H1 (cell line): ENCODE measurements around the gene MRPL55. TPM values are rescaled to one million over a fixed set of nuclear protein-coding genes. Genes with fewer than 3 reads are reported as not detected.

Experiments used
- BACH1 ChIP-seq: IDR thresholded peaks from 2 replicates; pipeline ENCODE4 v1.6.1; 2012; ENCODE audit warnings: low read length, improper control_type of control experiment
- CBX8 ChIP-seq: fragments of 300-800, 300-1000 bp; sonication (generic); IDR thresholded peaks from 2 replicates; pipeline ENCODE4 v1.7.1; 2016; ENCODE audit warnings: low read depth, low read length, borderline replicate concordance
- CEBPB ChIP-seq: IDR thresholded peaks from 2 replicates; pipeline ENCODE4 v1.6.1; 2012; ENCODE audit warnings: low read depth, low read length
- CHD2 ChIP-seq: IDR thresholded peaks from 2 replicates; pipeline ENCODE4 v1.6.1; 2012; ENCODE audit warnings: low read length, improper control_type of control experiment
- CHD7 ChIP-seq: fragments of 300-600 bp; sonication (generic); IDR thresholded peaks from 2 replicates; pipeline ENCODE4 v1.7.1; 2012; ENCODE audit warnings: low read length, moderate library complexity, mild to moderate bottlenecking, inconsistent platforms; ENCODE audit not compliant: insufficient replicate concordance
- CTCF ChIP-seq, 3 experiments: IDR thresholded peaks; 1 replicate in 2 of 3; 2 replicates in 1 of 3; pipeline versions ENCODE4 v1.5.1 to v1.6.1; 2011; ENCODE audit warnings: low read length in 3 of 3, mild to moderate bottlenecking in 3 of 3, inconsistent platforms in 2 of 3, low read depth in 1 of 3, moderate library complexity in 1 of 3; ENCODE audit not compliant: insufficient read depth in 1 of 3; ENCODE audit errors: control extremely low read depth in 1 of 3
- KDM4A ChIP-seq: IDR thresholded peaks from one replicate; pipeline ENCODE4 v1.7.1; 2012; ENCODE audit warnings: low read depth, mild to moderate bottlenecking, moderate library complexity, low read length, inconsistent platforms; ENCODE audit not compliant: severe bottlenecking
- KDM5A ChIP-seq: fragments of 200-600 bp; IDR thresholded peaks from 2 replicates; pipeline ENCODE4 v1.7.1; 2012; ENCODE audit warnings: mild to moderate bottlenecking, low read length, inconsistent platforms, mixed read lengths
- RNF2 ChIP-seq: fragments of 200-900, 300-1000 bp; sonication (generic); IDR thresholded peaks from 2 replicates; pipeline ENCODE4 v1.7.1; 2016; ENCODE audit warnings: borderline replicate concordance, low read depth, mild to moderate bottlenecking, antibody characterized with exemption, low read length; ENCODE audit not compliant: poor library complexity, severe bottlenecking; ENCODE audit errors: missing control alignments
- polyA plus RNA-seq, 7 experiments: library from polyadenylated mRNA; depleted of rRNA in 3 of 7; stranded (reverse) in 5 of 7; unstranded in 2 of 7; fragments of >200 nt in 5 of 7; fragments of 200-250 nt in 2 of 7; gene quantifications; 1 replicate in 5 of 7; 2 replicates in 1 of 7; 4 replicates in 1 of 7; pipeline versions ENCODE4 v1.2.1 to v1.2.3, GENCODE V29; 2011 to 2013; ENCODE audit warnings: missing spikeins in 2 of 7, mixed read lengths in 2 of 7
- total RNA-seq: library from RNA; stranded (reverse); fragmentation: NEBNext Ultra II Directional; extraction: Animal tissue kit (Norgen Biotek cat#: 25700); gene quantifications from 2 replicates; pipeline ENCODE4 v1.2.1, GENCODE V29; 2021

The MRPL55 gene
- total and polyA plus RNA-seq, 2 of the 8 experiments (the other 6 are each of a cell fraction or from before 2014, with no cell fraction given) = 59.0 to 244 TPM

GRCh38 chr1:228112167-228112566 lies 3.1 kb upstream of the MRPL55 start (continued):
- no peak for TF ChIP-seq CHD7
- no peak for TF ChIP-seq RNF2
- TF ChIP-seq CEBPB = no peak
- no peak for TF ChIP-seq KDM4A
- no peak for TF ChIP-seq CHD2
- TF ChIP-seq CBX8 = no peak
- no peak for TF ChIP-seq KDM5A
- no peak for TF ChIP-seq CTCF (IDR thresholded peaks at IDR 0.05; ENCODE audit: control extremely low read depth in 1 of 3, insufficient read depth in 1 of 3, low read depth in 1 of 3, low read length in 3 of 3)
- no peak for TF ChIP-seq BACH1
